22Rv1 (cell line): ENCODE measurements around the gene EHBP1.

Experiments
- H3K27ac ChIP-seq: fragments of 450-650 bp; 2 replicates; pipeline ENCODE4 v1.5.1; 2017
- ZFX ChIP-seq: fragments of 450-650 bp; IDR thresholded peaks from 2 replicates; pipeline ENCODE4 v1.6.1; 2017; ENCODE audit warnings: antibody characterized with exemption, borderline replicate concordance
- TF ChIP-seq, protein P1 (sequence below): fragments of 450-650 bp; IDR thresholded peaks from 2 replicates; pipeline ENCODE4 v1.5.1; 2017; ENCODE audit warnings: mild to moderate bottlenecking

EHBP1 gene

GRCh38 chr2:62908145-62908544 lies 202.6 kb downstream of the EHBP1 start:
- H3K27ac ChIP-seq, result no peak overlapping the region
- TF ChIP-seq, protein P1, sequence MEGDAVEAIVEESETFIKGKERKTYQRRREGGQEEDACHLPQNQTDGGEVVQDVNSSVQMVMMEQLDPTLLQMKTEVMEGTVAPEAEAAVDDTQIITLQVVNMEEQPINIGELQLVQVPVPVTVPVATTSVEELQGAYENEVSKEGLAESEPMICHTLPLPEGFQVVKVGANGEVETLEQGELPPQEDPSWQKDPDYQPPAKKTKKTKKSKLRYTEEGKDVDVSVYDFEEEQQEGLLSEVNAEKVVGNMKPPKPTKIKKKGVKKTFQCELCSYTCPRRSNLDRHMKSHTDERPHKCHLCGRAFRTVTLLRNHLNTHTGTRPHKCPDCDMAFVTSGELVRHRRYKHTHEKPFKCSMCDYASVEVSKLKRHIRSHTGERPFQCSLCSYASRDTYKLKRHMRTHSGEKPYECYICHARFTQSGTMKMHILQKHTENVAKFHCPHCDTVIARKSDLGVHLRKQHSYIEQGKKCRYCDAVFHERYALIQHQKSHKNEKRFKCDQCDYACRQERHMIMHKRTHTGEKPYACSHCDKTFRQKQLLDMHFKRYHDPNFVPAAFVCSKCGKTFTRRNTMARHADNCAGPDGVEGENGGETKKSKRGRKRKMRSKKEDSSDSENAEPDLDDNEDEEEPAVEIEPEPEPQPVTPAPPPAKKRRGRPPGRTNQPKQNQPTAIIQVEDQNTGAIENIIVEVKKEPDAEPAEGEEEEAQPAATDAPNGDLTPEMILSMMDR, result no peak
- TF ChIP-seq ZFX, result no peak

GRCh38 chr2:62913311-62913710 lies 207.8 kb downstream of the EHBP1 start:
- no peak overlapping the region for H3K27ac ChIP-seq
- TF ChIP-seq, protein P1, result no peak
- no peak for TF ChIP-seq ZFX

DNA sequence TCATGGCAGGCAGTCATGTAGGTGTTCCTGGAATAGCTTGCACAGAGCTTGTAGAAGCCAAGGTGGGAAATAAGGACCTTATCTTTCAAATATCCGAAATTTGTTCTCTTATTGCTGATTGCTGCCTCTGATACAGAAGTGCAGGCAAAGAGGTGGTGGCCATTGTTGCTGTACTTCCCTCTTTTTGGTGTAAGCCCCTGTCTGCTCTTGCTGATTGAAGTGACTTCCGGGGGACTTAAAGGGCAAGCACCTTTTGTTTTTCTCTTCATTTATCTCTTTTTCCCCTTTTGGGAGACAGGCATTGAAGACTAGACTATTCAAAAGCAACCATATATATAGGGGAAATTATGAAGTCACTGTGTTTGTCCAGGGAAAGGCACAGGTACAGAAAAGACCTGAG lies 213.5 kb downstream of the EHBP1 start:
- TF ChIP-seq, protein P1, result no peak
- TF ChIP-seq ZFX, result no peak

DNA sequence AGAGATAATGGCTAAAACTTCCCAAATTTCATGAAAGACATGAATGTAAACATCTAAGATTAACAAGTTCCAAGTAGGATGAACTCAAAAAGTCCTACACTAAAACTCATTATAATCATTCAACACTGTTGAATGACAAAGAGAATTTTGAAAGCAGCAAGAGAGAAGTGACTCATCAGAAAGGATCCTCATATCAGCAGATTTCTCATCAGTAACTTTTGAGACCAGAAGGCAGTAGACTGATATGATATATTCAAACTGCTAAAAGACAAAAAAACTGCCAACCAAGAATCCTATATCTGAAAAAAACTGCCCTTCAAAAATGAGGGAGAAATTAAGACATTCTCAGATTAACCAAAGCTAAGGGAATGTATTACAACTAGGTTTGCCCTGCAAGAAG lies 214.6 kb downstream of the EHBP1 start:
- TF ChIP-seq, protein P1, result no peak
- TF ChIP-seq ZFX, result no peak
- no peak overlapping the region for H3K27ac ChIP-seq

More for the DNA sequence above, 213.5 kb downstream of the EHBP1 start:
- no peak overlapping the region for H3K27ac ChIP-seq

DNA sequence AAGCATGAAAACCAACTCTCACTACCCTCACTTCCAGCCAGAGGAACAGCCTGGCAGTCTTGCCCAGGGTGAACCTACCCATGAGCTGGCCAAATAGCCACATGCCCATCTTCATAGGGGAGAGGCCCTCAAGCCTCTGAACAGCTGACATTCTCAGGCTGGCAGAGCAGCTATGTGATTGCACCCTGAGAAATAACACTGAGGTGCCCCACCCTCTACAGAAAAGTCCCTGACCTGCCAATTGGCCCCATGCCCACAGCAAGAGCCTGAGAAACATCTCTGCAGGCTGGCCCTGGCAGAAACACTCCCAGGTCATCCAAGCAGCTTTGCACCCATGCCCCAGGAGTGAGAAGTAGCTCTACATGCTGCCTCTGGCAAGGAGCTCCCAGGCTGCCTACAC lies 217.7 kb downstream of the EHBP1 start:
- TF ChIP-seq ZFX, result no peak
- TF ChIP-seq, protein P1, result no peak
- no peak overlapping the region for H3K27ac ChIP-seq

- no peak overlapping the region for H3K27ac ChIP-seq
- TF ChIP-seq, protein P1, result no peak
- TF ChIP-seq ZFX, result no peak
Observed at GRCh38 chr2:62923881-62924280, 218.4 kb downstream of the EHBP1 start.

DNA sequence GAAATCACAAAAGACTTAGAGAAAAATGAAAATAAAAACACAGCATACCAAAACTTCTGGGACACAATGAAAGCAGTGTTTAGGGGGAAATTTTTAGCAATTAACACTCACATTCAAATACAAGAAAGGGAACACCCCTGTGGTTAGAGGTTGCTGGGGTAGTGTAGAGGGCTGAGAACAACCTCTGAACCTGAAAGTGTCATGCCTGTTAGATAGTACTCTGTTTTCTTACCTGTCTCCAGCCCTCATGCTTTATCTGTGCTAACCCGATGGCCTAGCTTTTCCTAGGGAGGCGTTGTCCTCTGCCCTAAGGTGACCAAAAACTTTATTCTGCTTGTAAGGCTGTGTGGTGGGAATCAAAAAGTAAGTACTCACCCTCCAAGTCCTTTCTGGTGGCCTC lies 222.5 kb downstream of the EHBP1 start:
- TF ChIP-seq ZFX, result no peak
- TF ChIP-seq, protein P1, result no peak

More for the DNA sequence above, 222.5 kb downstream of the EHBP1 start:
- H3K27ac ChIP-seq, result no peak overlapping the region
